RKO (cell line): Measurements from ENCODE around the gene RGCC.
"Not testable (repeated sequence)": the region's sequence is repeated elsewhere in the genome, so short reads cannot be mapped to it uniquely, and the experiment has no call there.

ENCODE experiments used
- DNase-seq: peaks from one replicate; pipeline ENCODE4 v3.0.0-alpha.2; 2016; ENCODE audit warnings: low spot score

The RGCC gene

GRCh38 chr13:41456768-41457588, at the start of gene RGCC:
RGCC (plus strand) TSS chr13:41457550; CDS start chr13:41457708, 158 bp downstream.
- no peak for DNase-seq

- DNase-seq, result no peak
Observed at GRCh38 chr13:41408121-41408520, 49.2 kb upstream of the RGCC start.

GRCh38 chr13:41408746-41409145, 48.6 kb upstream of the RGCC start:
- no peak for DNase-seq

GRCh38 chr13:41409611-41410010, 47.7 kb upstream of the RGCC start:
- DNase-seq, result no peak

DNA sequence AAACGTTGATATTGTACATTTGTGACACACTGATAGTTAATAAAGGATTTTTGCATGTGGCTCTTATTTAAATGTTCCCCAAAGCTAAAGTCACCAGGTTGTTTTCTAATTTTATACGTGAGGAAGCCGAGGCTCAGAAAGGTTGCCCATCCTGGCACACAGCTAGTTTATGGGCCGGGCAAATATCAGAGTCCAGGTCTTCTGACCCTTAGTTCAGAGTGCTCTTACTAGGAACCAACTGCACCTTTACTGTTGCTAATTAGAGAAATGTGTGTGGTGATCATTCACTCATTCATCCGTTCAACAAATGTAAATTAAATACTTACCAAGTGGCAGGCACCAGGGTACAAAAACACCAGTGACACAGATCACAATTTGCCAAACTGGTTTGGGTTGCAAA, 46.3 kb upstream of the RGCC start:
- no peak for DNase-seq

GRCh38 chr13:41411522-41411921, 45.8 kb upstream of the RGCC start:
- DNase-seq, result peak; percentile 19

- no peak for DNase-seq
Observed at GRCh38 chr13:41413872-41414271, 43.5 kb upstream of the RGCC start.

- no peak for DNase-seq
Observed at GRCh38 chr13:41416276-41416675, 41.1 kb upstream of the RGCC start.

GRCh38 chr13:41418027-41418426, 39.3 kb upstream of the RGCC start:
- no peak for DNase-seq

DNA sequence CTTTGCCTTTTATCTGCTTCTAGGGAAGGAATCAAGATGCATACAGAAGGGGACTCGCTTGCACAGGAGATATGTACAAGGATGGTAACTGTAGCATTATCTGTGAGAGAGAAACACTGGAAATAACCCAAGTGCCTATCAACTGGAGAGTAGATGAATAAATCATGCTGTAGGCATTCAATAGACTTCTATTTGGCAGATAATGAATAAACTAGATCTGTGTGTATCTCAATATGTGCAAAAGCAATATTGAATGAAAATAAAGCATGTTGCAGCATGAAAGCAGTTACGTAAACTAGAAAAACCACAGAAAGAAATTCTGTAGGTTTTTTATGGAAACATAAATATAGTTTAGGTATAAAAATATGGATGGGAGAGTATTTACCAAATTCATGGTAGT, 38.6 kb upstream of the RGCC start:
- DNase-seq, result no peak

GRCh38 chr13:41419206-41419605, 38.1 kb upstream of the RGCC start:
- no peak for DNase-seq

GRCh38 chr13:41420146-41420545, 37.2 kb upstream of the RGCC start:
- no peak for DNase-seq

- not testable (repeated sequence) for DNase-seq
Observed at GRCh38 chr13:41421330-41421729, 36.0 kb upstream of the RGCC start.

- not testable (repeated sequence) for DNase-seq
Observed at GRCh38 chr13:41421983-41422382, 35.4 kb upstream of the RGCC start.

DNA sequence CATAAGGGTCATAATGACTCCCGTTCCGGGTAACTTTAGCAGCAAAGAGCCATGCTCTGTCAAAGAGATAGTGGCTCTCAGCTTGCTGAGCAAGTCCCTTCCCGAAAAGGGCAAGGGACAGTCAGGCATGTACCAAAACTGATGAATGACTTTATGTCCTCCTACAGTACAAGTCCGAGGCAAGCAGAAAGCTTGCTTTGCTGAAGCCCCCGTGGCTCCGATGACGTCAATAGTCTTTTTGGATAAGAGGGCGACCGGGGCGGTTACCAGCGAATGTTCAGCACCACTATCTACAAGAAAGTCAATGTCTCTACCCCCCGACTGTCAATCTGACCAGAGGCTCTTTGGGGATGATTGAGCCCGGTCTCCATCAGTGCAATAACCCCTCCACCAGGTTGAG, 34.1 kb upstream of the RGCC start:
- not testable (repeated sequence) for DNase-seq

DNA sequence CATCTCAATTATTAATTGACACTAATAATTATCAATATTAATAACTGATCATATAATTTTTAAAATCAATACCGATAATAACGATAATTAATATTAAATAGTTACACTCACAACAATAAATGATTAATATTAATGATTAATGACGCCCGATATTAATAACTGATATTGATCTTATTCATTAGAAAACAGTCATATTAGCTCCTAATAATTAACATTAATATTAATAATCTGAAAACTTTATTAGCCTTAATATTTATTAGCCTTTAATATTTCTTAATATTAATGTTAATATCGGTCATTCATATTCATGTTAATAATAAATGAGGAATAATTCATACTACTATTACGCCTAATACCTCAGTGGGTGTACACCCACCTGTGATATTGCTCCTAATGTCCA, 32.7 kb upstream of the RGCC start:
- not testable (repeated sequence) for DNase-seq

DNA sequence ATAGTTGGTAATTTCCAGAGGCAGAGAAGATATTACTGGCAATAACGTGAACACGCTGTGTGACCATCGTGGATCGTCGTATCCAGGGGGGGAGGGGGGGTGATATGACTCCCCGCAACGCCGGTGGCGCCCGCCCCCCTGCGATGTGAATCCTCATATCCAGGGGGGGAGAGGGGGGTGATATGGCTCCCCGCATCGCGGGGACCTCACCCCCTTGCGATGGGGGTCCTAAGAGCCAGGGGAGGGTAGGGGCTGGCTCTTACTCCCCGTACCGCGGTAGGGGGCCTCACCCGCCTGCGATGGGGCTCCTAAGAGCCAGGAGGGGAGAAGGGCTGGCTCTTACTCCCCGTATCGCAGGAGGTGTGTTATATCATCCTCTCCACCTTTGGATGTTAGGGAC, 31.3 kb upstream of the RGCC start:
- DNase-seq, result no peak

DNA sequence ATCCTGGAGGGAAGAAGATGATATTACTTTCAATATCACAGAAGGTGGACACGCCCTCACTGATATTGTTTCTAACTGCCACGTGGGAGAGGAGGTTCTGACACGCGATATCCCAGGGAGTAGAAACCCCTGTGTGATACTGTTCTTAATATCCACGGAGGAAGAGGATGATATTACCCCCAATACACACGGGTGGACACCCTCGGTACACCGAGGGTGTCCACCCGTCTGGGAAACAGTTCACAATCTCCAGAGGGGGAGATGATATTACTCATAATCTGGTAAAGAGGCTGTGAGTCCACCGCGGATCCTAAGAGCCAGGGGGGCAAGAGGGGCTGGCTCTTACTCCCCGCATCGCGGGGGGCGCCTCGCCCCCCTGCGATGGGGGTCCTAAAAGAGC, 29.7 kb upstream of the RGCC start:
- DNase-seq, result no peak

GRCh38 chr13:41428155-41428554, 29.2 kb upstream of the RGCC start:
- no peak for DNase-seq

GRCh38 chr13:41434030-41434429, 23.3 kb upstream of the RGCC start:
- DNase-seq, result not testable (repeated sequence)

- no peak for DNase-seq
Observed at GRCh38 chr13:41434831-41435520, 22.4 kb upstream of the RGCC start.

DNA sequence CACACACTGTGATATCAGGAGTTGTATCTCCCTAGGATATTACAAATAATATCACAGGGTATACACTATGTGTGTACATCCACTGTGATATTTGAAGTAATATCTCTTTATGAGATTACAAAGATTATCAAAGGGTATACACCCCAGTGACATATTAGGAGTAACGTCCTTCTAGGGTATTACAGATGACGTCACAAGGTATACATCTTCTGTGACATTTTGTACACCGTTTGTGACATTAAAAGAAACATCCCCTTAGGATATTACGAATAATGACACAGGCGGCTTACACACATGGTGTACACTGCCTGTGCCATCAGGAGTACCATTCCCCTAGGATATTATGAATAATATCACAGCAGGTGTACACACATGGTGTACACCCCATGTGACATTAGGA, 13.4 kb upstream of the RGCC start:
- DNase-seq, result no peak

- no peak for DNase-seq
Observed at GRCh38 chr13:41452462-41452861, 4.9 kb upstream of the RGCC start.

DNA sequence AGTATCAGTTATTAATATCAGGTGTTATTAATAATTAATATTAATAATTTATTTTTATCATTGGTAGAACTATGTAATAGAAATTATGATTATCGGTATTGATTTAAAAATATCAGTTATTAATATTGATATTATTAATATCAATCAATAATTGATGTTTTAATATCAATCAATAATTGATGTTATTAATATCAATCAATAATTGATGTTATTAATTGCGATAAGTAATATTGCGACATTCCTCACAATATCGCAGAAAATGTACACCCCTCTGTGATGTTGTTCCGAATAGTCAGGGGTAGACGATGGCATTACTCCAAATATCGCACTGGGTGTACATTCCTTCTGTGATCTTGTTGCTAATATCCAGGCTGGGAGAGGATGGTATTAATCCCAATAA, 3.7 kb upstream of the RGCC start:
- no peak for DNase-seq
